Stimulated activated CD8-positive, alpha-beta memory T cell treated with anti-CD3 and anti-CD28 coated beads, Interleukin-12 subunit alpha, Interleukin-12 subunit beta, amount 100 ng/mL, for 24 hours (primary cell): ENCODE data around the gene LMBRD2.
"Not testable (repeated sequence)": the region's sequence is repeated elsewhere in the genome, so short reads cannot be mapped to it uniquely, and the experiment has no call there.

ENCODE experiments used
- DNase-seq: peaks from one replicate; pipeline ENCODE4 v3.0.0-alpha.2; 2020; ENCODE audit errors: extremely low read depth

The LMBRD2 gene

DNA sequence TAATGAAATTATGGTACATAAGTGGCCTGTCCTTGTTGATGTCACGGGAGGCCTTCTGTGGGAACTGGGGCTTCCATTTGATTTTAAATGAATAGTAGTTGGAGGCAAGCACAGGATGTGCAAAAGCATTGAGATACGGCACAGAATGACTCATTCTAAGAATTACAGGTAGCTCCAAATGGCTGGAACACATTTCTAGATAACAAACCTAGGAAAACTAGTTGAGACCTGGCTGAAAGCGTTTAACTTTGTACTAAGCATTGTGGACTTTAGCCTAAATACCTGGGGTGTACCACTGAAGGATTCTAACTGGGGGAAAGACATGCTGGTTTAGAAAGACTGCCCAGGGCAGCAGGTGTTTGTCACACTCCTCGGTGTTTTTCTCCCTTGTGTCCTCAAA lies 9.7 kb upstream of the LMBRD2 start:
- DNase-seq, result no peak

DNA sequence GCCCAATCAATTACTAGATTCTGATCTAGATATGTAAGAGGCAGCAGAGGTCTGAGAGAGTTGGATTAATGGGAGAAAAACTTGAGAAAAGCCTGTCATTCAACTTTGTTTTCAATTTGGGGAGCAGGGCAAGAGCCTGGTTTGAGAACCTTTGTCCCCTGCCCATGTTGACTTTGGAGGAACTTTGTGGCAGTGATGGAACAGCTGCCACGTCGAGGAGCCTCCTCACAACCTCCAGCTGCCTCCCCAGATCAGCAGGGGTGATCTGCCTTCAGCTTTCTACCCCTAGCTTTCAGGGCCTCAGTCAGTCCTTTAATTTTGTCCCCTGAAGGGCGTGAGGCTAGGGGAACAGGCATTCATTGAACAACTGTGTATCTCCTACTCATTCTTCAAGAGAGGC lies 8.9 kb upstream of the LMBRD2 start:
- DNase-seq, result no peak

DNA sequence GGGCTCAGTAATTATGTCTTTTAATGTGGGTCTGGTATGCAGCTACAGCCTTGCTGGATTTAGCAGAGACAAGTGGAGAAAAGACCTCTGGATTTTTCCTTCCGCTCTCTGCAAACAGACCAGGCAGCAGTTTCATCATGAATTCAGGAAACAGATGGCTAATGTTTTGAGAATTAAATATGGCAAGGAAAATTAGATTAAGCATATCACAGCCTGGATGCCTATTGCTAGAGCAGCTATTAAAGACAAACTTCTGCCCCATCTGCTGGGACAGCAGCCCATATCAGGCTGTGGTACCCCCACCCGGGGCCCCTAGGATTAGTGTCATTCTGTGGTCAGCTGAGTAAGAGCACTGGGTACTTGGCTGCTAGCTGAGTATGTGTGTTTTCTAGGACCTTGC lies 6.5 kb upstream of the LMBRD2 start:
- DNase-seq, result no peak

DNA sequence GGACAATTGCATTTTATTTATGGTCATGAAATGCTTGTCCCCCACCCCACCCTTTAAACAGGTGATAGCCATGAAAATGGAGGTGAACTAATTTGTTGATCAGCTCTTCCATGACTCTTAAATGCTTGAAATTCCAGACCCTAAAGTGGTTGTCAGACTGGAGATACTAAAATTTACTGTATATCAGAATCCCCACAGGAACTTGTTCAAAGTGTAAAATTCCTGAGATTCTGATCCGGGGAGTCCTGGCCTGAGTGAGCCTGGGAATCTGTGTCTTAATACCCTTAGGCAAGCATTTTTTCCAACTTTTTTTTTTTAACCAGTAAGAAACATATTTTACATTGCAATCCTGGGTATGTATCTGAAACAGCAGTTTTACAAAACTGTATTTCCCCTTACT lies 4.9 kb upstream of the LMBRD2 start:
- DNase-seq, result no peak

DNA sequence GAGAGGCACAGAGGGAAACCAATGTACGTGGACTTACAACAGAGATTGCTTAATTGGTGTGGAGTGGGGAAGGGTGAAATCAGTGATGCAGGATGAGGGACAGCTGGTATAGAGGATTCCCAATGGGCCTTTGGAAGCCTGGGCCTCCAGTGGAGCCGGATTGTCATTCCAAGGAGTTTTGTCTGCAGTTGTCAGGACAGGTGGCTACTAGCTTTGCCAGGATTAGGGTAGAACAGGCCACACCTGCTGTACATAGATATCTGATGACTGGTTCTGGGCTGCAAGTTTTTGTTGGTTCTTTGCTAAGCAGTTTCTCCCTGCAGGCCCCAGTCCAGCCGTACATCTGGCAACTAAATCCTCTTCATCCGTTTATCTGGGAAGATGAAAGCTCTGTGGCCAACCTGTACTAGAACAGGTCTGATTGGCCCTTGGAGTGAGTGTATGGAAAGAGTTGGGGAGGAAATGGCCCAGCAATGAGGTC lies 4.5 kb upstream of the LMBRD2 start:
- DNase-seq, result no peak

DNA sequence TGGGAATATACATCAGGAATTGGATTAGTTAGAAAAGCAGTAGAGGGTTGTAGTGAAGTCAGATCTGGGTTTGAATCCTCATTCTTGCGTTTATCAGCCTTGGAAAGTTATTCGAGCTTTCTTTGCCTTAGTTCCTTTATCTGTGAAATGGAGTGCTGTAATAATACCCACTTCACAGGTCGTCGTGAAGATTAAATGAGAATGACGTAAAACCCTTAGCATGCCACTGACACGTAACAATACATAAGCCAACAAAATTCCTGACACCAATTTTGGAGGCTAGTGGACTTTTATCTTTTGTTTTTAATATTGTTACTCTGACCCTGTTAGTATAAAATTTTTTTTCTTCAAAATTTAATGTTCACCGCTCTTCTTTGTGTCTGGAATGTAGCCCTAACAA lies 3.6 kb upstream of the LMBRD2 start:
- no peak for DNase-seq

DNA sequence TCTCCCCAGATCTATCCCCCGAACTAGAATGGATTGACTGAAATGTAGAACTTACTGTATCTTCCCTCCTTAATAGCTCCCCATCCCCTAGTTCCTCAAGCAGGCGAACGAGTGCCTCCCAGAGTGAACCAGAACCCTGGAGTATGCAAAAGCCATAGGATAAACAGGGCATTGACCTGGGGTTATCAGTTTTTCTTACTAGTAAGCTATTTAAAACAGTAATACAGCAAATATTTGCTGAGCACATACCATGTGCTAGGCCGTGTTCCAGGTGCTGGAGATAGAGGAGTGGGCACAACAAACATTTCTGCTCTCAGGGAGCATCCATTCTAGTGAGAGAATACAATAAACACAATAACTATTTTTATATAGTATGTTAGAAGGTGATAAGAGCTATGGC lies 2.0 kb upstream of the LMBRD2 start:
- DNase-seq, result no peak

DNA sequence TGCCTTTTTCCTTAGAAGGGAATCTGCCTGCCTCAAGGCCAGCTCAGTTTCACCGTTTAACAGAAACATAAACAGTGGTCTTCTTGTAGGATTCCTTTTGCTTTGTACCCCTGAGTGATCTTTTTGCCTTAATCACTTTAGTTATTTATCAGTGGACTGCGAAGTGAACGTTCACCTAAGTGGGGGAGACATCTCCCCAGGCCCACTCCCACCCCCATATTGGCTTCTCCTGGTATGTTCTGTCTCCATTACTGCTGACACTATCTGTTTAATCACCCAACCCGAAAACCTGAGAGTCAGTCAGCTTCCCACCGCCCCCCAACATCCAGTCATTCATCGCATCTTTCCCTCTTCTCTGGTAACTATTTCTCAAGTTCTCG lies 1.6 kb upstream of the LMBRD2 start:
- no peak for DNase-seq

DNA sequence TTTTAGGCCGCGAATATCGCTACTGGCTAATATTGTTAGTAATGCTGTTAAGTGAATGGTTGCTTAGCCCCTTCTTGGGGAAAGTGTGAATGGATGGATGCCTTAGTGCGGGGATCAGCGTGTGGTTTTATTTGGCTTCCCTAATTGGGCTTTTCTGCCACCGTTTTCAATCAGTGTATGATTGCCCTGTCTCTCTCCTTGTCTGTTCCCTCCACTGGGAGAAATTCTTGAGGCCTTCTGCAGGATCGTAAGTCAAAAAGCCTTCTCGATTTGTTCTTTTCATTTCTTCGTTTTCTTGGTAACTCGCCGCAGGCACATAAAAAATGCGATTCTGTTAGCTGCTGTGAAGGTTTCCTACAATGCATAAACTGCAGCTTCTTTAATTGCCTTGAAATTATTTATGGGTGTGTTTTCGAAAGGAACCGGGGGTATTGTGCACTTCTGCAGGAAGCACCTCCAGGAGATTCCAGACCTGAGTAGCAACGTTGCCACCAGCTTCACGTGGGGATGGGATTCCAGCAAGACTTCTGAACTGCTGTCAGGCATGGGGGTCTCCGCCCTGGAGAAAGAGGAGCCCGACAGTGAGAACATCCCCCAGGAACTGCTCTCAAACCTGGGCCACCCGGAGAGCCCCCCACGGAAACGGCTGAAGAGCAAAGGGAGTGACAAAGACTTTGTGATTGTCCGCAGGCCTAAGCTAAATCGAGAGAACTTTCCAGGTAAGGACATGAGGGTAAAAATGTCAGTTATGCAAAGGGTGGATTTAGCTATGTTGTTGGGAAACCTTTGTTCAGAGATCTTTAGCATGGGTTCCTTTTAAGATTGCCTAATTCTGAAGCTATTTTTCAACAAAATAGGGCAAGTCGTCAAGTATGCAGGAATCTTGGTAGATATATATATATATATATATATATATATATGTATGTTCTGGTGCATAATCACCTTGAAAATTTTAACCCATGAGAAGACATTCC lies 924 bp upstream of the LMBRD2 start:
- DNase-seq, result no peak

DNA sequence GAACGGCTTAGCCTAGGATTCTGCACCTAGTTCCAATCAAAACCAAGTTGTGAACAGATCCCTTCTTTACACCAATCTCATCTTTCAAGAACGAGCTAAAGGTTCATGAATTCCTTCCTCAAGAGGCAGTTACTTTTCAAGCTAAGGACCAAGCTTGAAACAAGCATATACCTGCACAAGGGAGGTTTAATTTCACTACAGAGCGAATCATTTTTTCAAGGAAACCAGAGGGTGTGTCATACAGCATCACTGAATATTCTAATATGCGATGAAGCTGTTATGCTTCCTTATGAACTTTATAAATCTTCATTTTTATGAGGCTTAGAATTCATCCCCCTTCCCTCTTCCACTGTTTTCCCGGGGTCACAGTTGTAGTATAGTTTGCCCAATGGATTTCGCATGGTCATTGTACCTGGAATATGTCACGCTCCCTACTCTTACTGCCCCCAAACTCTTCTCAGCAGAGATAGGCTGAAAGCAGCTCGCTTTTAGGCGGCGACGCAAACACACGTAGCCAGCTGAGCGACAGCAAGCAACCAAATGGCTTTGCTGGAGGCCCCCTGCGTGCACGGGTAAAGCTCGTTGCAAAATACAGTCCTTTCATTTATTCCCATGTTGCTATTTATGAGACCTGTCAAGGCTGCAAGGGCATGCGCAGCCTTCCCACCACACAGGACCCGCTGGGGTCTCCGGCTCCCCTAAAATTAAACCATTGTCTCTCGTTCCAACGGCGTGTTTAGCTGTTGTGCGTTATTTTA lies 832 bp downstream of the LMBRD2 start:
- DNase-seq, result peak; percentile 19

DNA sequence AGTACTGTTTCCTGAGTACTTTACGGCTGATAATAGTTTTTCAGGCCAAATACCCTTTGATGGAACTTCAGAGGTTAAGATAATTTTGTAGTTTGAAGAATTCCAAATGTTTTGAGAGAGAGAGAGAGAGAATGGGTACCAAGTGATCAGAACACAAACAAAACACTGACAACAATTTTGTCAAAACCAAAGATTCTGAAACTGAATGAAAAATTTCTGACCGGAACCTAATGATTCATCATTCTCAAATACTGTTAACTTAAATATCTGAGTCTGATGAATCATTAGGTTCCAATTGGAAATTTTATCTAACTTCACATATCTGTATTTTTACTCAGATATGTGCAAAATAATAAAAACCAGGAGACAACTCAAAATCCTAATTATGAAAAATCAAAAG lies 4.0 kb downstream of the LMBRD2 start:
- DNase-seq, result no peak

DNA sequence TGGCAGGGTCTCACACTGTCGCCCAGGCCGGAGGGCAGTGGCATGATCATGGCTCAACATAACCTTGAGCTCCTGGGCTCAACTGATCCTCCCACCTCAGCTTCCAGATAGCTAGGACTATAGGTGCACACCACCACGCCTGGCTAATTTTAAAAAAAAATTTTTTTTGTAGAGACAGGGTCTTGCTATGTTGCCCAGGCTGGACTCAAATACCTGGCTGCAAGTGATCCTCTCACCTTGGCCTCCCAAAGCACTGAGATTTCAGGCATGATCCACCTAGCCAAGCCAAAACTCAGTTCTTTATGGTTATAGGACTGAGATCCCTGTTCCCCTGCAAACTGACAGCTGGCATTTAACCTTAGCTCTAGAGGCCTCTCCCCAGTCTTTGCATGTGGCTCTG lies 5.3 kb downstream of the LMBRD2 start:
- DNase-seq, result no peak

DNA sequence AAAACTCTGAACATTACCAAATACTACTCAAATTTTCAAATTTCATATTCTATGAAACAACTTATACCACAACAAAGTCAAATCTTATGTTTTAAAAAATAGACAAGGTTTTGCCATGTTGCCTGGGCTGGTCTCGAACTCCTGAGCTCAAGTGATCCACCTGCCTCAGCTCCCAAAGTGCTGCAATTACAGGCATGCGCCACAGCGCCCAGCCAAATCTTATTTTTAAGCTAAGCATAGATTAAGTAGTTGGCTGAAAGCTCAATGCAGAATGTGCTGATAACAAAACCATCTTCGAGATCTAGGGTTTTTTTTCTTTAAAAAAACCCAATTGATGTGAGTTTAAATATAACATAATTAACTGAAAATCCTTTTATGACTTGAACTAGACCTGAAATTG lies 6.4 kb downstream of the LMBRD2 start:
- no peak for DNase-seq

DNA sequence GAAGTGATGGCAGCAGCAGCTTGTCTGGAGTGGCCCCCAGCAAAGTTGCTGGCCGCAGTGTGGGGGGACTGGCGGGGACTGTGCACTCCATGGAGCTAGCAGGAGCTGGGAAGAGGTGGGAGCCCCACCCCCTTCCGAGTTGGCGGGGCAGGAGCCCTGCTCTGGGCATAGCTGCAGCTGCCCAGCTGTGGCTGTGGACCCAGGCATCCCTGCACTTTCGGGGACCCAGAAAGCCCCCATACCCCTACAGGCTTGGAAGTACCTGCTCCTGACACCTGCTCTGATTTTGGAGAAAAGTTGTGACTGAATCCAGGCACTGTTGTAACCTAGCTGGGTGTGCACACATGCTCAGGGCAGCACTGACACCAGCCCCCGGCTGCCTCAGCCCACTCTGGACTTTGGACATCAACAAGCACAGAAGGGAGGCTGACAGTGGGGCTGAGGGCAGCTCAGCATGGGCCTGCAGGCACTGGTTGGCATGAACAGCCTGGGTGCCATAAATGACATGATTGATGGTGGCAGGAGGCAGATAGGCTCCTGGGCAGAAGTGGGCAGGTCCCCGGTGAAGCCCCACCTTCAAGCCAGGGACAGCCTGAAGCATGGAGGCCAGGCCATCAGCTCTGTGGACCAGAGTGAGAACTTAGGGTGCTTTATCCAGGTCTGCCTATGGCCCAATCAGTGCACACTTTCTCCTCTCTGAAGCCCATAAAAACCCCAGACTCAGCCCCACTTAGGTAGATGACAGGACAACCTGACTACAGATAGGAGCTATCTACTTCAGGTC lies 12.6 kb downstream of the LMBRD2 start:
- DNase-seq, result no peak

DNA sequence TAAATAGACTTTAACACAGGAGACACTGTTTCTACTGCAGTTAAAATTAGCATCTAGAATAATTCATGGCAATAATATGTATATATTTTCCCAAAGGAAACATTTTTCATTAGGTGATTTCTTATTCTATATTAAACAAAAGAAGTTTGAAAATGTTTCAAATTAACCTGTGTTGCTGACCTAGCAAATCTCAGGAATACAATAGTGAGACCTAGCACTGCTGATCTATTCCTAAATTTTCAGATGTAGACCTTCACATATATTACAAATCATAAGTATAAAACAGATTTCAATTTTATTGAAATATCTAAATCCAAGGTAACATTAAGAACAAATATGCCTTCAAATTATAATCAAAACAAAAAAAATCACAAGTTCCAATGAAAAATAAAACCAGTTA lies 15.1 kb downstream of the LMBRD2 start:
- DNase-seq, result no peak

DNA sequence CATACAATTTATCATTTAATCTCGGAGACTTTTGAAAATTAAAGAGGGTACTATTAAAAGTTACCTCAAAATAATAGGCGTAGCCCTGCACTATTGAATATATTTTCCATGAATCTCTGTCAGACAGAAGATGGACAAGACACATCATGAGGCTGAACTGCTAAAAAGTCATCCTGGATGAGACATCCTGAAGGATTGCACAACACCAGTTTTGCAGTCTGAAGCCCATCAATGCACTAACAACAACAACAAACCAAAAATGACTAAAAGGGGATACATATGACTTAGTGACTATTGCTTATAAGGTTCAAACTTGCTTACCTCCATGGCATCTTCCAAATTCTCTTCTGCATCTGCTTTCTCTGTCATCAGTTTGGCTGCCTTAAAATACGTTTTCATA lies 15.7 kb downstream of the LMBRD2 start:
- DNase-seq, result no peak

DNA sequence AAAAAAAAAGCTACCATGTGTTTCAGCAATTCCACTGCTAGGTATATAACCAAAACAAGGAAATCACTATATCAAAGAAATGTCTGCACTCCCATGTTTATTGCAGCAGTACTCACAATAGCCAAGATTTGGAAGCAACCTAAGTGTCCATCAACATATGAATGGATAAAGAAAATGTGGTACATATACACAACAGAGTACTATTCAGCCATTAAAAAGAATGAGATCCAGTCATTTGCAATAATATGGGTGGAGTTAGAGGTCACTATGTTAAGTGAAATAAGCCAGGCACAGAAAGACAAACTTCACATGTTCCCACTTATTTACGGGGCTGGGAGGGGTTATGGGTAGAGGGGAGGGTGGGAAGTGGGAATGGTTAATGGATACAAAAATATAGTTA lies 18.7 kb downstream of the LMBRD2 start:
- DNase-seq, result not testable (repeated sequence)

DNA sequence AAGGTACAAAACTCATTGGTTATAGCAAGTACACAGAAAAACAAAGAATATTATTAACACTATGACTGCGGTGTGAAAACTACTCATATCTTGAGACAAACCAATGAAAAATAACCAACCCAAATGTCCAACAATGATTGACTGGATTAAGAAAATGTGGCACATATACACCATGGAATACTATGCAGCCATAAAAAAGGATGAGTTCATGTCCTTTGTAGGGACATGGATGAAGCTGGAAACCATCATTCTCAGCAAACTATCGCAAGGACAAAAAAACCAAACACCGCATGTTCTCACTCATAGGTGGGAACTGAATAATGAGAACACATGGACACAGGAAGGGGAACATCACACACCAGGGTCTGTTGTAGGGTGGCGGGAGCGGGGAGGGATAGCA lies 22.0 kb downstream of the LMBRD2 start:
- not testable (repeated sequence) for DNase-seq

DNA sequence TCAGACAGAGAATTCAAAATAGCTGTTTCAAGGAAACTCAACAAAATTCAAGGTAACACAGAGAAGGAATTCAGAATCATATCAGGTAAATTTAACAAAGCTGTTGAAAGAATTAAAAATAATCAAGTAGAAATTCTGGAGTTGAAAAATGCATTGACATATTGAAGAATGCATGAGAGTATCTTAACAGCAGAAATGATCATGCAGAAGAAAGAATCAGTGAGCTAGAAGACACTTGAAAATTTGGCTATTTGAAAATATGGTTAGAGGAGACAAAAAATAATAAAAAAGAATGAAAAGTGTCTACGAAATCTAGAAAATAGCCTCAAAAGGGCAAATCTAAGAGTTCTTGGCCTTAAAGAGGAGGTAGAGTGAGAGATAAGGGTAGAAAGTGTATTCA lies 22.9 kb downstream of the LMBRD2 start:
- no peak for DNase-seq

DNA sequence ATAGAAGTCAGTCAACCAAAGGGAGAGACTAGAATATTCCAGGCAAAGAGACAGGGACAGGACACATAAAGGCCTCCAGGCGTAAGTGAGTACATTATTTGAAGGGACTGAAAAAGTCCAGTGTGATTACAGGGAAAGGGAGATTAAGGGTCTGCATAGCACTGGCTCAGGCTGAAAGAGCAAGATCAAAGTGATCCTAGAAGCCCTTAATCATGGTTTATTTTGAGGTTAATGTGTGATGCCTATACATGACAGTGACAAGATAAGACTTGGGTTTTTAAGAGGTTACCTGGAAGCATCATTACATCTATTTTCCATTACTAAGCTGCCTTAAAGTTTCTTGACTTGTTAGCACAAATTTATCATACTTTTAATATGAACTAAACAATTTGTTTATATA lies 25.8 kb downstream of the LMBRD2 start:
- DNase-seq, result no peak

DNA sequence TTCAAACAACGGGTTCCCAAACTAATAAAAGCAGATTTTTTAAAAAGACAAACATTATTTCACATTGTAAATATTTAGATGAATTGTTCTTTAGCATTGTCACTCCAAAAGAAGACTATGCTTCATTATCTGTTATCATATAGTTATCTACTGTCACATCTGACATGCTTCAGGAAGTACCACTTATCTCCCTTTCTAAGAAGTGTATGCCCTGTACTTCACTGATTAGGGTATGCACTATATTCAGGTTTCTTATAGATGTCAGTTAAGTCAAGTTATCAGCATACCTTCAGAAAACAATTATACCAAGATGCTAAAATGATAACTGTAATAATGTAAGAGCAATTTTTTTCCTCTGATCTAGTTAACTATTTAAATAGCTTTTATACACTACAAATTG lies 40.4 kb downstream of the LMBRD2 start:
- DNase-seq, result no peak

DNA sequence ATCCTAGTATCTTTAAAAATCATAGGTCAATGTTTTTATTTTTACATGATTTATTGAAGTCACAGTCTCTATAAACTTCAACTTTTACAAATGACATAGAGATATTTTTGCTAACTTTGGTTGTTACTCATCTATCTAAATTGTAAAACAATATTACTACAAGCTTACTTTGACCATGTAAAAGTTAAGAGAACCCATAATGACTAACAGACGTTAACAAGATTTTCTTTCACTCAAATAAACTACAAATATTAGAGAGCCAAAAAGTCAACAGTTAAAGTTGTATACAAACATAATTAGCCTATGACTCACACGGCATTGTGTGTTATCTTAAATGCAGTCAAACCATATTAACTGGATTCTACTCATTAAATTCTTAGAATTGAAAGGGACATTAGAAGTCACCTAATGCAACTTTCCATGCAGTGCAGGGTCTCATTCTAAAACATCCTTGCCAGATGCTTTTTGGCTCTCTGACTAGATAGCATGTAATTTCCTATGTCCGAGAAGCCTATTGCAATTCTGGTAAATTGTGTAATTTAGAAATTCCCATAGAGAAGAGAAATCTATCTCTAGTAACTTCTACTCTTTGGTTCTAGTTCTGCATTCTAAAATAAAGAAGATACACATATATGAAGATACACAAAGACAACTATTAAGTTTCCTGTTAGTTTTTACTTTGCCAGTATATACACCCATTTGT lies 42.8 kb downstream of the LMBRD2 start:
- no peak for DNase-seq
